ENCODE data around the gene NT5C3A.

- TF ChIP-seq CTCF (IDR thresholded peaks at IDR 0.05): no peak
- no peak for TF ChIP-seq POLR2A (IDR thresholded peaks at IDR 0.05)
These were observed 7.4 kb downstream of the NT5C3A start for GRCh38 chr7:33055158-33055557.
